ENCODE results near the gene TEX19. TPM values are rescaled to one million over a fixed set of nuclear protein-coding genes. Genes with fewer than 3 reads are reported as not detected.

Gene TEX19
- total RNA-seq, 2 donors from 2014 or later: 0.46 to 0.48 TPM

GRCh38 chr17:82400206-82400605, 41.2 kb downstream of the TEX19 start:
- Mint-ChIP-seq H3K4me3 (no peak overlapping the region), H3K9me3 (no peaks in the 10 kb centered on the region), H3K27me3 (ENCODE audit: insufficient read depth) (no peaks in the 10 kb centered on the region), H3K4me1 (no peaks in the 10 kb centered on the region), H3K36me3 (ENCODE audit: low read depth) (peaks cover 16% of the 10 kb centered on the region), H3K27ac (no peak overlapping the region)
- Histone ChIP-seq H3K27ac (ENCODE audit: low read depth, low read length) (no peak overlapping the region), H3K27me3 (ENCODE audit: control insufficient read depth, insufficient read depth, low read length, poor library complexity, severe bottlenecking) (no peaks in the 10 kb centered on the region), H3K9me3 (ENCODE audit: control insufficient read depth, low read length) (no peaks in the 10 kb centered on the region), H3K4me3 (ENCODE audit: low read length) (no peak overlapping the region), H3K4me1 (ENCODE audit: control insufficient read depth, insufficient read depth, low read length) (no peaks in the 10 kb centered on the region), H3K36me3 (ENCODE audit: control insufficient read depth, insufficient read depth, low read length) (peaks cover 7% of the 10 kb centered on the region), H3K9ac (ENCODE audit: extremely low read depth, low read length, poor library complexity, severe bottlenecking) (no peak overlapping the region)
- no peak for DNase-seq
- TF ChIP-seq CTCF (conservative IDR thresholded peaks at IDR 0.05): no peak
- 94 to 95% methylated on average over 4 to 7 of the region's 7 CpGs for WGBS, 2 experiments (ENCODE audit: insufficient coverage in 1 of 2, insufficient read length in 1 of 2)

- no peak overlapping the region for H3K4me3 Mint-ChIP-seq
- no peaks in the 10 kb centered on the region for H3K27me3 ChIP-seq (ENCODE audit: control insufficient read depth, insufficient read depth, low read length, poor library complexity, severe bottlenecking)
- no peak overlapping the region for H3K4me3 ChIP-seq (ENCODE audit: low read length)
- peaks cover 17% of the 10 kb centered on the region for H3K36me3 Mint-ChIP-seq (ENCODE audit: low read depth)
- H3K9ac ChIP-seq (ENCODE audit: extremely low read depth, low read length, poor library complexity, severe bottlenecking): no peak overlapping the region
- H3K4me1 Mint-ChIP-seq: no peaks in the 10 kb centered on the region
- H3K4me1 ChIP-seq (ENCODE audit: control insufficient read depth, insufficient read depth, low read length): no peaks in the 10 kb centered on the region
- H3K9me3 Mint-ChIP-seq: no peaks in the 10 kb centered on the region
- WGBS, 2 experiments (ENCODE audit: insufficient coverage in 1 of 2, insufficient read length in 1 of 2): 93 to 99% methylated on average over 15 to 16 of the region's 19 CpGs
- no peaks in the 10 kb centered on the region for H3K27me3 Mint-ChIP-seq (ENCODE audit: insufficient read depth)
- H3K36me3 ChIP-seq (ENCODE audit: control insufficient read depth, insufficient read depth, low read length): peaks cover 7% of the 10 kb centered on the region
- no peak for DNase-seq
- no peak for TF ChIP-seq CTCF (conservative IDR thresholded peaks at IDR 0.05)
- H3K27ac Mint-ChIP-seq: no peak overlapping the region
- H3K27ac ChIP-seq (ENCODE audit: low read depth, low read length): no peak overlapping the region
- no peaks in the 10 kb centered on the region for H3K9me3 ChIP-seq (ENCODE audit: control insufficient read depth, low read length)
These were observed 41.8 kb downstream of the TEX19 start for GRCh38 chr17:82400830-82401229.

GRCh38 chr17:82402865-82403264, 43.8 kb downstream of the TEX19 start:
- TF ChIP-seq CTCF (conservative IDR thresholded peaks at IDR 0.05): no peak
- Mint-ChIP-seq H3K27ac (no peak overlapping the region), H3K27me3 (ENCODE audit: insufficient read depth) (no peaks in the 10 kb centered on the region), H3K4me3 (no peak overlapping the region), H3K4me1 (no peaks in the 10 kb centered on the region), H3K9me3 (no peaks in the 10 kb centered on the region), H3K36me3 (ENCODE audit: low read depth) (peaks cover 22% of the 10 kb centered on the region)
- Histone ChIP-seq H3K27me3 (ENCODE audit: control insufficient read depth, insufficient read depth, low read length, poor library complexity, severe bottlenecking) (no peaks in the 10 kb centered on the region), H3K4me3 (ENCODE audit: low read length) (no peak overlapping the region), H3K9ac (ENCODE audit: extremely low read depth, low read length, poor library complexity, severe bottlenecking) (no peak overlapping the region), H3K9me3 (ENCODE audit: control insufficient read depth, low read length) (no peaks in the 10 kb centered on the region), H3K4me1 (ENCODE audit: control insufficient read depth, insufficient read depth, low read length) (no peaks in the 10 kb centered on the region), H3K36me3 (ENCODE audit: control insufficient read depth, insufficient read depth, low read length) (peaks cover 7% of the 10 kb centered on the region), H3K27ac (ENCODE audit: low read depth, low read length) (no peak overlapping the region)
- DNase-seq: no peak
- 92 to 97% methylated on average over 4 to 7 of the region's 7 CpGs for WGBS, 2 experiments (ENCODE audit: insufficient coverage in 1 of 2, insufficient read length in 1 of 2)
